Stimulated activated naive CD4-positive, alpha-beta T cell (primary cell): ENCODE results near the gene SV2C.
"Not testable (repeated sequence)": the region's sequence is repeated elsewhere in the genome, so short reads cannot be mapped to it uniquely, and the experiment has no call there.

Experiments
- DNase-seq, 6 experiments: peaks; one replicate each; lab custom pipeline; 2025; lab: John Stamatoyannopoulos, UW

SV2C gene

DNA sequence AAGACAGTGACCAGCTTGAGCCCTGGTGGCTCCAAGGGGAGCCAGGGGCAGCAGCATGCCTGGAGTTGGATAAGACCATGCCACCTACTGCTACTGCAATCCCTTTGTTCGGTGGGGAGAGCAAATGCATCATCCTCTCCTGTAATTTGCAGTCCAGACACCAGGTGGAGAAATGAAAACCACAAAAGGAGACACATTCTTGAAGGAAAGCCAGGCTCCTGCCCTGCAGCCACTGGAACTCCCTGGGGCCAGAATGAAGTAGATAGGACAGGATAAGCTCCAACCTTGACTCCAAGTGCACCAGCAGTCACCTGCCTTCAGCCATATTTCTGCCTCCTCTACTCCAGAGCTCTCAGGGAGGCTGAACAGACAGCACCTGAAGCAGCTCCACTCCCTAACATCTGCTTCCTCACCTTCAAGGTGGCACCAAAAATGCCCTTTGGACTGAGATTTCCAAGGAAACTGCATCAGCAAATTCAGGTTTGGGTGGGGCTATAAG is 254.8 kb downstream of the SV2C start:
- DNase-seq, result peak; percentile 12 to 66 (median 20)

DNA sequence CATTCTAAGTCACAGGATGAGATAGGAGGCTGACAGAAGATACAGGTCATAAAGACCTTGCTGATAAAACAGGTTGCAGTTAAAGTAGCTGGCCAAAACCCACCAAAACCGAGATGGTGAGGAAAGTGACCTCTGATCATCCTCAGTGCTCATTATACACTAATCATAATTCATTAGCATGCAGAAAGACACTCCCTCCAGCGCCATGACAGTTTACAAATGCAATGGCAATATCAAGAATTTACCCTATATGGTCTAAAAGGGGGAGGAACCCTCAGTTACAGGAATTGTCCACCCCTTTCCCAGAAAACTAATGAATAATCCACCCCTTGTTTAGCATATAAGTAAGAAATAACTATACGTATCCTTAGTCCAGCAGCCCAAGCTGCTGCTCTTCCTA is 256.7 kb downstream of the SV2C start:
- DNase-seq, result no peak

DNA sequence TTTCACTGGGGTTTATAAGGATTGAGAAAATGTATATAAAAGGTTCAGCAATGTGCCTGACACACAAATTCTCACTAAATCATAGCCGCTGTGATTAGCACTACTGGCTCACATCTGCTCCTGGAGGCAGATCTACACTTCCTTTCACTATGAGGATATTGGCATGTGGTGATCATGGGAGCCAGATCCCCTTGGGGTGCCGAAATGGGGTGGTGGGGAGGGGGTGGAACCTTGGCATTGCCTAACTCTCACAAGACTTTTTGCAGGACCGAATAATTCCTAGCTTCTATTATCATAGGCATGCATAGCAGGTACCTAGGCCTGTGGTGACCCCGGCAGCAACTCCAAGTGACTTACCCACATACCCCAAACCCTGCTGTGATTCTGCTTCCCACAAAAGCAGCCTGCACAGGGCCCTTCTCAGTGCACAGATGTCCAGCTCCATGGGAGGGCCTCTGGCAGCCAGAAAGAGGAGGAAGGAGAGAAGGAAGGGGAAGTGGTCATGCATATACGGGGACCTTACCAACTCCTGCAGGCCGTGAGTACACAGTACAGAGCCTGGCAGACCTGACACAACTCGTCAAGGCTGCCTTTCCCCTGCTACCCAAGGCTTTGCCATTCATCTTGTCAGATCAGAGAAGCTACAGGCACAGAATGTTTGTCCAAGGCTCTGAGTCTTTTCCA is 258.6 kb downstream of the SV2C start:
- DNase-seq, result no peak

DNA sequence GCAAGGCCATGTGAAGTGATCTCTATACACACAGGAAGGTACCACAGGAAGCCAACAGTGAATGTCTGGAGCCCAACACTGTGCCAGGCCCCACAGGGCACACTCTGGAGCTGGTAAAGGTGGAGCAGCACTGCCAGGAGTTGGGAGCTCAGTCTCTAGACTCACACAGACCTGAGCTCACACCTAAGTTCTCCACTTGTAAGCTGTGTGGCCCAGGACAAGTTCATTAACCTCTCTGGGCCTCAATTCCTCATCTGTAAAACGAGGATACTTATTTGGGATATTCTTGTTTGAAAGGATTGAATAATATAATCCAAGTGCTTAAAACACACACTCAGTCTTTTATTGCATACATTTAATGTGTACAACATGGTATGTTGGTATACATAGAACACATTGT is 259.3 kb downstream of the SV2C start:
- no peak for DNase-seq

DNA sequence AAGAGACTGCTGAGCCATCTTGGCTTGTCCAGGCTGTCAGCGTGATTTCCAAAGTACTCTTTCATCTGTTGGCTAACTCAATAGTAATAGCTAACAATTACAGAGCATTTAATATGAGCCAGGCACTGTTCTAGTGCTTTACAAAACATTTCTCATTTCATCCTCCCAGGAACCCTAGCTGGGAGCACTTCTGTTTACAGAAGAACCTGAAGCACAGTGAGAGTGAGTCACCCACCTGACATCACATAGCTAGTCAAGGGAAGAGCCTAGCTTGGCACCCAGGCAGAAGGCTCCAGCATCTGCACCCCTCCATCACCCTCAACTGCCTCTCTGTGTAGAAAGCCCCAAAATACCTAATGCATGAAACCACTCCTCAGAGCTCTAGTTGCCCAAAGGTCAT is 262.4 kb downstream of the SV2C start:
- DNase-seq, result no peak

DNA sequence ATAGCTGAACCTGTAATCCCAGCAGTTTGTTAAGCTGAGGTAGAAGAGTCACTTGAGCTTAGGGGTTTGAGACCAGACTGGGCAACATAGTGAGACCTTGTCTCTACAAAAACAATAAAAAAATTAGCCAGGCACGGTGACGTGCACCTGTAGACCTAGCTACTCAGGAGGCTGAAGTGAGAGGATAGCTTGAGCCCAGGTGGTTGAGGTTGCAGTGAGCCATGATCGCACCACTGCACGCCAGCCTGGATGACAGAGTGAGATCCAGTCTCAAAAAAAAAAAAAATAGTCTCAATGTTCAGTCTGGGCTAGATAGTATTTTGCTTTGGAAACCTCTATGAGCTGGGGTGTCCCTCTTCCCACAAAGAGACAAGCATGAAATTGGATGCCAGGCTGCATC is 268.0 kb downstream of the SV2C start:
- no peak for DNase-seq

DNA sequence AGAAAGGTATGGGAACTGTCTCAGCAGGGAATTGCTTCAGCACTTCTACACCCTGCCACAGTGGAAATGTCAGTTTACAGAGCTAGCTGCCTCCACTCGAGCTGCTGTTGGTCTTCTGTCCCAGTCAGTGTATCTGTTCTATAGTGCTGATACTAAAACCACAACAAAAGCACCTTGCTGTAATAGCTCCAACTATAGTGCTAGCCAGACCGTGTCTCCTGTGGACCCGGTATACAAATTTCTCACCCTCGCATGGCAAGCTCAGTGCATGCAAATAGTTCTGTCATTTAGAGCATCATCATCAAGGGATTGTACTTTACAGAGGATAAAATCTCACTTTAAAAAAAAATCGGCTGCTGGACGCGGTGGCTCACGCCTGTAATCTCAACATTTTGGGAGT is 268.4 kb downstream of the SV2C start:
- no peak for DNase-seq

DNA sequence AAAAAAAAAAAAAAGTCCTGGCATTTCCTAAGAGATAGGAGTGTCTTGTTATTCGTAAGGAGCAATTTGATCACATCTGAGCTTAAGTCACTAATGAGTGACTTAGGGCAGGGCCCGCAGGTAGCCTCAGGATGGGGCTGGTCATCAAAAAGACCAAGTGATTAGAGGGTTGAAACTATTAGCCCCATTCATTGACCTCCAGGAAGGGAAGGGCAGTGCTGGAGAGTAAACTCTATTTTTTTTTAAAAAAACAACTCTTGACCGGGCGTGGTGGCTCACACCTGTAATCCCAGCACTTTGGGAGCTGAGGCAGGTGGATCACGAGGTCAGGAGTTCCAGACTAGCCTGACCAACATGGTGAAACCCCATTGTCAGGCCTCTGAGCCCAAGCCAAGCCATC is 273.7 kb downstream of the SV2C start:
- DNase-seq, result no peak

DNA sequence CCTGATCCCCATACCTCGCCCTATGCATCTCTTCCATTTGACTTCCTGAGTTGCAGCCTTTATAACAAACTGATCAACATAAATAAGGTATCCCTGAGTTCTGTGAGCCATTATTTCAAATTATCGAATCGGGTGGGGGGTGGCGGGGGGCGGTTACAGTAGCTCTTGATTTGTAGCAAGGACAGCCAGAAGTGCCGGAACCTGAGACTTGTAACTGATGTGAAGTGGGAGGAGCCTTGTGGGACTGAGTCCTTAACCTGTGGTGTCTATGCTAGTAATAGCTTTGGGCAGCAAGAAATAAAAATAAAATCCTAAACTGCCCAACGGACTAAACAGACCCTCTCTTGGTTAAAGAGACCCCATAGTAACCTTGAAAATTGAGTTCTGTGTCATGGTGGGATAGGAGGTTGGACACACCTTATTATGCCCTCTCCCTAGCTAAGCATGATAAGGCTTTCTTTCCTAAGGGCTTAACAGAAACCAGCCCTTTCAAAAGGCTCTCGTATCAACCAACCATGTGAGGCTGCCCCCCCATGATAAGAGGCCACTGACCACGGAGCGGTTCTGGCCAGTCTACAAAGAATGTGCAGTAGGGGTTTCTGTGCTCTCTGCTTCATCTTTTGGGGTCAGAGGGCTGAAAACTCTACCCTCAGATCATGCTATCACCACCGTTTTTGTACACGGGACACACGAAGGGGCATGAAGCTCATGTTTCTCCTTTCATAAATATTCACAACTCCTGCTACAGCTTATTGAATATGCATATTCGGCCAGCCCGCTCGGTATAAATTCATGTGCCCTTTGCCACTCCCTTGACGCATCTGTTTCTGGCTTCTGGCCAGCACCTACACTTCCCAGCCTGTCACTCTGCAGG is 280.4 kb downstream of the SV2C start:
- DNase-seq, result no peak

DNA sequence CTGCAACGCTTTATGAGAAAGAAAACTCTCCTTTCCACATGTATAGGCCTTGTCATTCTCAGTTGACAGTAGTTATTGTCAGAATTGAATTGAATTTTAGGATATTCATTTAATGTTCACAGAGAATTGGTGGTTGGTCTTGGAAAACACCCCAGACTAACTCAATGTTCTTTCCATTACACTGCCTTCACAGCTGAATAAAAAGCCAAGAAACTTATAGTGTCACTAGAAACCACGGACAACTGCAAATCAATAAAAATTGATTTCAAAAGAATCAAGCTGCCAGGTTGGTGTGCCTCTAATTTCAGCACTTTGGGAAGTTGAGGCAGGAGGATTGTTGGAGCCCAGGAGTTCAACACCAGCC is 281.0 kb downstream of the SV2C start:
- DNase-seq, result no peak

DNA sequence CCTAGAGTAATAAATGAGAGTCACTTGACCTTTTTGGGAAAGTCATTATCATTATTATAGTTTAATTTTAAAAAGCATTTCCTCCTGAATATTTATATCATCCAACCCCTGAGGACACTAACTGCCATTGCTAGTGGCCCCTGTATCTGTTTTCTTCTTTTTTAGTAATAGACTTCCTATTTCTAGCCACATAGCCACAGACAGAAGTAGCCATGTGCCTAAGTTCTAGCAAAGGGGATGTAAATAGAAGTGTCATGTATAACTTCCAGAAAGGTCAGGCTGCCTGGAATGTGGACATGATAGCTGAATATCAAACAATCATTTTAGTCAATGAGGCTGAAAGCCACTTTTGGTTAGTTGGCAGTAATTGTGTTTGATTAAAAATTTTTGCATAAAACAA is 282.4 kb downstream of the SV2C start:
- DNase-seq, result no peak

DNA sequence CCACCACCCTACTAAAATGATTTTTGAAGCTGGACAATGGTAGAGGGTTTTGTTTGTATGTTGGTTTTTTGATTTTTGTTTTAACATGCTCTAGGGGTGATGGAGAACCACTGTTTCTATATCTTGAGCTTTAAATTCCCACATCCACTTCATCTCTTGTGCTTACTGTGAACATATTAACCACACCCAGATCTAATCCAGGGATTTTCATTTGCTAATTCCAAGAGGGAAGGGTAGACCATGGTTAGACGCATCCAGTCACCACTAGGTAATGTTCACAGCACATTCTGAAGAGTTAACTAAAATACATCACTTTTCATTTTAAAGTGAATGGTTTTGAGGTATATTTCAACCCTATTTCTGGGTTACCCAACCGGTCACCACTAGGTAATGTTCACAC is 283.4 kb downstream of the SV2C start:
- DNase-seq, result no peak

DNA sequence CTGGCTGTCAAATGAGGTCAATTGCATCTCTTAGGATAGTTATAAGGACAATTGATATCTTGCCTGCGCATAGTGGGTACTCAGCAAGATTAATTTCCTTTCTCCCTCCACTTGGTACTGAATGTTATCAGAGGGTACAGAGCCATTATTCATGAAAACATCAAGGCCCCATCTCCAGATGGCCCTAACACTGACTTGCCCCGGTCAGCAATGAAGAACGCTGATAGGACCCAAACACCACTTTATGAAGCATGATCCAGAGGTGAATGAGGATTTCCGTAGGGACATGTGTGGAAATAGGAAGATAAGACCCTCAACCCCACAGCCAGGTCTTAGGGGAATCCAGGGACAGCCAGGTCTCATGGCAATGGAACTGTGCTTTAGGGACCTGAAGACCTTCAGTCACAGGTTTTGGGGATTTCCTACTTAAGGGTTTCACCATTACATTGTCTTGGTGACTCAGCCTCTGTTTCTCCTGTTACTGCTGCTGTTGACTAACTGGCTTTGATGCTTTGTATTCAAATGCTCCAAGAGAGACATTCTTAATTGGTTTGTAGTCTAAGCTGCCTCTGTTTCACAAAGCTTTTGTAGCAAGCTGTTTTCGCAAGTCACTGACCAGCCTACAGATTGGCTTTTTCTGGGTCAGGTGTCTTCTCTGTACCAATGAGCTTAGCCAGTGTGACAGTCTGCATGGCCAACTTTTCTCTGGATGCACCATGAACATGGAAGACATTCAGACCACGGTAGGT is 284.6 kb downstream of the SV2C start:
- no peak for DNase-seq

DNA sequence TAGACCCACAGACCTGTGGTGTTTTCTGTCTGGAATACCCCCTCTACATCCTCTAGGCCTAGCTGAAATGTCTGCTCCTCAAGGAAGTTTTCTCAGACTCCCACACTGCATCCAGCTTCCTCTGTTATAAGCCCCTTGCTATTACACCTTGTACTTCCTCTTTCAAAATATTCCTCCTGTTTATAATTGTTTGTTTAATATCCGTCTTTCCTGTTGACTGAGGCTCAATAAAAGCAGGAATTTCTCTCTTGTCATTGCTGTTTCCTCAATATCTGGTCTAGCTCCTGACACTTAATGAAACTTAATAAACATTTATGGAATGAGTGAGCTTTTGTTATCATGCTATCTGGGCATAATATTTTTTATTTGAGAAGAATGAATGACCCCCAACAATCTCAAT is 285.8 kb downstream of the SV2C start:
- DNase-seq, result no peak

DNA sequence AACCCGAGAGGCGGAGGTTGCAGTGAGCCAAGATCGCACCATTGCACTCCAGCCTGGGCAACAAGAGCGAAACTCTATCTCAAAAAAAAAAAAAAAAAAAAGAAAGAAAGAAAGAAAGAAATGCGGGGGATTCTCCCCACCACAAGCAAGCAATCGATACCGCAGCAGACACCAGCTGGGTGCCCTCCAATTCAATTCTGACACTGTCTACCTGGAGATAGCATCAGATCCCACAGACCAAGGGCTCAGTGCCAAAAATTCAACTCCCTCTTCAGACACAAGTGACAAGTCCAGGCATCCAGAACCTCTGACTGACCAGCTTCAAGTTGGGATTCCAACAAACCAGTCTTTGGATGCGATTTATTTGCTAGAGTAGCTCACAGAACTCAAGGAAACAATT is 286.5 kb downstream of the SV2C start:
- DNase-seq, result not testable (repeated sequence)

DNA sequence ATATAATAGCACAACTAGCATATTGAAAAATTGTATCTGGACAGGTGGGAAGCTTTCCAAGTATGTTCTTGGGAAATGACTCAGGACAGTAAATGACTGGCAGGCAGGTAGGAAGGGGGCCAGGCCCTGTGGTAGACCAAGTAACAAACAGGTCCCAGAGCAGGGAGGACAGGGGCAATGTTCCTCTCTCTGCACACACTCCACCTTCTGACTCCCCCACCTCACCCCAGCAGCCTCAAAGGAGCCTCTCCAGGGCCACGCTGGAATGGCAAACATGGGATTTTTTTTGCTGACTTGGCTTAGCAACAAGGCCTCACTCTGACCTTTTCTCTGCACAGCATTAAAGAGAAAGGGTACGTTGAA is 288.8 kb downstream of the SV2C start:
- no peak for DNase-seq

DNA sequence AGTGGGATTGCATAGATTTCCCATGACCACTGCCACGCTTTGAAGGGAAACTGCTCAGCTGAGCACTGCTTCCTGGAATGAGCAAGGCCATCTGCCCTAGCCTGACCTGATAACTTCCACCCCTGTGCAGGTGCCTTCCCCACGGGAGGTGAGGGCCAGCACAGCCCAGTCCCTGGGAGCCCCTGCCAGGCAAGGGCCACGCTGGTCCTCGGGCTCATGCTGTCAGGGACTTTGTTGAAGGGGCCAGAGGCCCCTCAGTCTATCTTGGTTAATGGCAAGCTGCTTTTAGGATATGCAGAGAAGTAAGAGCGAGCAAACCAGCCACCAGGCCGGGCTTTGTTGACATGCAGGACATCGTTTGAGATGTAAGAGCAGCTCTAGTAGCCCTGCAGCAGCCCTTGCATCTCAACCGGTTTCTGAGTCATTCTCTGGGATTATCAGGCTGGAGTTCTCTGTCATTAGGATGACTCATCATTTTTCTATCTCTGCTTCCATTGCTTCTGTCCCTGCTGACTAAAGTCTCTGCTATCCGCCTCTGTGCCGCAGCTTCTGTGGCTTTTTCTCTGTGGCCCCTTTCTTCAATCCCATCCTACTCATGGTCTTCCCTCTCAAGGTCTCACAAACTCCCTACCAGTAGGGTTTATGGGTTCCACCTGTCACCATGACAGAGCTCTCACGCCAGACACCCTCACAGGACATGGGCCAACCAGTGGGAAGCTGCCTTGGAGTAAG is 289.3 kb downstream of the SV2C start:
- no peak for DNase-seq

DNA sequence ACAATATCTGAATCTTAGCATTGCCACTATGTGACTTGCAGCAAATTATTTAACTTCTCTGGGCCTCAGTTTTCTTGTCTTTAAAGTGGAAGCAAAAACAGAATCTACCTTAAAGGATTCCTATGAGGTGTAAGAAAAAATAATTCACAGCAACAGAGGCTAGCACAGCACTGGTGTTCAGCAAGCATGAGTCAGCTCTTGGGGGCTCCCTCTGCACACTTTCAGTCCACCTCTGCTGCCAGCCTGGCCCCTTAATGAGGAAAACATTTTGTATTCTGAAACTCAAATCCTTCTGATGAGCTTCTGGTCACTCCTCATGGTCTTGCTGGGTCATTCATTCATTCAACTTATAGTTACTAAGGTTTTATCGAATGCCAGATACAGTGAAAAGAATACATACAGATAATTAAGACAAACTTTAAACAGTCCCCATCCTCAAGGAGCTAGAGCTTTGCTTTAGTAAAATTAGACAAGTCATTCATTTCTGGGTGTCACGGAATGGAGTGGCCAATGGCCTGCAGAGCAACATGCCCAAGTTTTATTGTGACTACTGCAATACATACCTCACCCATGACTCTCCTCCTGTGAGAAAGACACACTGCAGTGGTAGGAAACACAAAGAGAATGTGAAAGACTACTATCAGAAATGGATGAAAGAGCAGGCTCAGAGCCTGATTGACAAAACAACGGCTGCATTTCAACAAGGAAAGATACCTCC is 293.1 kb downstream of the SV2C start:
- no peak for DNase-seq

DNA sequence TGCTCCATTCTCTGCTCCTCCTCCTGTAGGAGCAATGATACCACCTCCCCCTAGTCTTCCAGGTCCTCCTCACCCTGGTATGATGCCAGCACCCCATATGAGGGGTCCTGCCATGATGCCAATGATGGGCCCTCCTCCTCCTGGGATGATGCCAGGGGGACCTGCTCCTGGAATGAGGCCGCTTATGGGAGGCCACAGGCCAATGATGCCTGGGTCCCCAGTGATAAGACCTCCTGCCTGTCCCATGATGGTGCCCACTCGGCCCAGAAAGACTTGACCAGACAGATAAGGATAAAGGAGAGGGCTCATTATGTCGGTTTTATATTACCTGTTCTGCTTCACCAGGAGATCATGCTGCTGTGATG is 293.7 kb downstream of the SV2C start:
- DNase-seq, result no peak

DNA sequence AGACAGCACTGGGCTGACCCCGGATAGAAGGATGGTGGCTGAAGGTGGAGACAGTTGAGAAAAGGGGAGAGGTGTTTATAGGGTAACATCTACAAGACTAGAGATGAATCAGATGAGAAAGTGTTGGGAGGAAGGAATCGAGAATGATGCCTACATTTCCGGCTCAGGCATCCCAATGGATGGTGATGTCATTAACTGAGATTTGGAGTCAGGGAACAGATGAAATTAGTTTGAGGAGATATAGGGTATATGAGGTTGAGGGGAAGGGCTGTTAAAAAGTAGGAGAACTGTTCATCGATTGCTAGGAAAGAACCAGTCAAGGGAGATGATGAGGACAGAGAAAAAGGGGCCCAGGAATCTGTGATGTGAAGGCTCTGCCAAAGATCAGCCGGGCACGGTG is 295.2 kb downstream of the SV2C start:
- no peak for DNase-seq

DNA sequence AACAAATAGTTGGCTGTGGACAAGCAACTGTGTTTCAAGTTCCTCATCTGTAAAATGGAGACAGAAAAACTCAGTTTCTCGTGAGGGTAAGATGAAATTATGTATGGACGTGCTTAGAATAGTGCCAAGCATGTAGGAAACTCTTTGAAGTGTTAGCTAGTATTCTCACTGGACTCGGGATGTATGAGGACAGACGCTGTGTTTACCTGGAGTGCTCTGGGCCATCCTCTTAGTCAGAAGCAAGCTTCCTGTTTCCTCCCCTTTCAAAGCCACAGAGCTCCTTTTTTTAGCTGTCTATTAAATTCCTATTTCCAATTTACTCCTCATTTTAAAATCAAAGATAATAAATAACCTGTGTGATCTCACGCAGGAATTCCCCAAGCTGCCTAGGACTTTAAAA is 296.1 kb downstream of the SV2C start:
- no peak for DNase-seq

DNA sequence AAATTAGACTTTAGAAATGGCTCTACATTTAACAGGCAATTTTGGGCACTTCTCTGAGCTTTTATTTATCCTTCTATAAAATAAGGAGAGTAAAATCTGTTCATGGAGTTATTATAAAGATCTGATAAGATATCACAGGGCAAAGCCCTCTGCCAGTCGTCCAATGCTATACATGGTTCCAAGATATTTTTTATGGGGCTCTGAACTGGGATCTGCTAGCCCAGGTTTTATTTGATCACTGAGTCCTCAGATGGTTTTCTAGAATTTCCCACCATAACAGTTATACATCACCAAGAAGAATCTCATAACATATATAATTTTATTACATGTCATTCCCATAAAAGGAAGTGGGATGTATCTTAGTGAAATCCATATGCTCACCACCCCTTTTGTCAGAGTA is 296.7 kb downstream of the SV2C start:
- DNase-seq, result no peak
